ENCODE results near the gene NGEF.

DNA sequence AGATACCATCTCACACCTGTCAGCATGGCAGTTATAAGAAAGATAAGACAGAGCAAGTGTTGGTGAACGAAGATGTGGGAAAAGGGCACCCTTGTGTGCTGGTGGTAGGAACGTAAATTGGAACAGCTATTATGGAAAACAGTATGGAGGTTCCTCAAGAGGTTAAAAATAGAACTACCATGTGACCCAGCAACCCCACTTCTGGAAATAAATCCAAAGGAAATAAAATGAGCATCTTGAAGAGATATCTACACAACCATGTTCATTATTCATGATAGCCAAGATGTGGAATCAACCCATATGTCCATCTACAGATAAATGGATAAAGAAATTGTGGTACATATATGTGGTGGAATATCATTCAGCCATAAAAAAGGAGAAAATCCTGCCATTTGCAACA lies 26.9 kb downstream of the NGEF start:
- TF ChIP-seq, protein P1, sequence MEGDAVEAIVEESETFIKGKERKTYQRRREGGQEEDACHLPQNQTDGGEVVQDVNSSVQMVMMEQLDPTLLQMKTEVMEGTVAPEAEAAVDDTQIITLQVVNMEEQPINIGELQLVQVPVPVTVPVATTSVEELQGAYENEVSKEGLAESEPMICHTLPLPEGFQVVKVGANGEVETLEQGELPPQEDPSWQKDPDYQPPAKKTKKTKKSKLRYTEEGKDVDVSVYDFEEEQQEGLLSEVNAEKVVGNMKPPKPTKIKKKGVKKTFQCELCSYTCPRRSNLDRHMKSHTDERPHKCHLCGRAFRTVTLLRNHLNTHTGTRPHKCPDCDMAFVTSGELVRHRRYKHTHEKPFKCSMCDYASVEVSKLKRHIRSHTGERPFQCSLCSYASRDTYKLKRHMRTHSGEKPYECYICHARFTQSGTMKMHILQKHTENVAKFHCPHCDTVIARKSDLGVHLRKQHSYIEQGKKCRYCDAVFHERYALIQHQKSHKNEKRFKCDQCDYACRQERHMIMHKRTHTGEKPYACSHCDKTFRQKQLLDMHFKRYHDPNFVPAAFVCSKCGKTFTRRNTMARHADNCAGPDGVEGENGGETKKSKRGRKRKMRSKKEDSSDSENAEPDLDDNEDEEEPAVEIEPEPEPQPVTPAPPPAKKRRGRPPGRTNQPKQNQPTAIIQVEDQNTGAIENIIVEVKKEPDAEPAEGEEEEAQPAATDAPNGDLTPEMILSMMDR (IDR thresholded peaks at IDR 0.05), result no peak
- TF ChIP-seq POLR2A (IDR thresholded peaks at IDR 0.05), result no peak
- no peak for TF ChIP-seq POLR2AphosphoS5 (IDR thresholded peaks at IDR 0.05)
